Measurements from ENCODE around the gene TTC3.

DNA sequence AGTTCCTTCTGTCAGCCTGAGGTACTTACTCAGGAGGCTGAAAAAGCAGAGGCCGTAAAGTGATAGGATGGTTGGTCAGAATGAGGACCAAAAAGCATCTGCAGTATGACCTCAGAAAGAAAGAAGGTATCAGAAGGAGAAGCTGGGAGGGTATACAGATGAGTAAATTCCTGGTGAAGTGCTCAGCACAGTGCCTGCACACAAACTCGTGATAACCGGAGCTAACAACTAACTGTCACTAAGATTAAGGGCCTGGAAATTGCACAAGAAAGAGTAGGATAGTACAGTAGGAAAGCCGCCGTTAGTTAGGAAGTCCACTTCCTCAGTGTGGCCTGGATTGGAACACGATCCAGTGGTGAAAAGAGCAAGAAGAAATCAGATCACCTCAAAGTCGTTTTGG, 131.5 kb downstream of the TTC3 start:
- TF ChIP-seq, protein P1, sequence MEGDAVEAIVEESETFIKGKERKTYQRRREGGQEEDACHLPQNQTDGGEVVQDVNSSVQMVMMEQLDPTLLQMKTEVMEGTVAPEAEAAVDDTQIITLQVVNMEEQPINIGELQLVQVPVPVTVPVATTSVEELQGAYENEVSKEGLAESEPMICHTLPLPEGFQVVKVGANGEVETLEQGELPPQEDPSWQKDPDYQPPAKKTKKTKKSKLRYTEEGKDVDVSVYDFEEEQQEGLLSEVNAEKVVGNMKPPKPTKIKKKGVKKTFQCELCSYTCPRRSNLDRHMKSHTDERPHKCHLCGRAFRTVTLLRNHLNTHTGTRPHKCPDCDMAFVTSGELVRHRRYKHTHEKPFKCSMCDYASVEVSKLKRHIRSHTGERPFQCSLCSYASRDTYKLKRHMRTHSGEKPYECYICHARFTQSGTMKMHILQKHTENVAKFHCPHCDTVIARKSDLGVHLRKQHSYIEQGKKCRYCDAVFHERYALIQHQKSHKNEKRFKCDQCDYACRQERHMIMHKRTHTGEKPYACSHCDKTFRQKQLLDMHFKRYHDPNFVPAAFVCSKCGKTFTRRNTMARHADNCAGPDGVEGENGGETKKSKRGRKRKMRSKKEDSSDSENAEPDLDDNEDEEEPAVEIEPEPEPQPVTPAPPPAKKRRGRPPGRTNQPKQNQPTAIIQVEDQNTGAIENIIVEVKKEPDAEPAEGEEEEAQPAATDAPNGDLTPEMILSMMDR (conservative IDR thresholded peaks at IDR 0.05), result no peak
- no peak for TF ChIP-seq ZFX (IDR thresholded peaks at IDR 0.05)

Measured in C4-2B (cell line).